GM12878 (cell line): Measurements from ENCODE around the gene ALG3. TPM values are rescaled to one million over a fixed set of nuclear protein-coding genes. Genes with fewer than 3 reads are reported as not detected.

Experiments
- ATAC-seq: fragments of 200-7000 bp; cut with Tn5 transposase; 3 replicates; pipeline ENCODE4 v1.9.1; 2020; ENCODE audit warnings: mild to moderate bottlenecking, moderate library complexity
- BruUV-seq: library from RNA; stranded (reverse); fragments of 400-500 nt; replicated peaks from 2 replicates; lab custom pipeline; 2021; lab: Mats Ljungman, UMichigan
- CTCF ChIA-PET: fragments of 300-600 bp; sonication (Branson Sonifier 250); formaldehyde crosslinking; extraction: SDS; loops from one replicate; lab custom pipeline; 2021; ENCODE audit warnings: inconsistent platforms; lab: Yijun Ruan, JAX
- POLR2A ChIA-PET: fragments of 350-600 bp; formaldehyde crosslinking; extraction: SDS; loops from one replicate; lab custom pipeline; 2021; ENCODE audit warnings: inconsistent platforms; lab: Charles Lee
- RAD21 ChIA-PET: fragments of 300-600 bp; sonication (Branson Sonifier 250); formaldehyde crosslinking; loops from one replicate; lab custom pipeline; 2023; ENCODE audit warnings: antibody characterized with exemption; ENCODE audit not compliant: unreplicated experiment; lab: Charles Lee
- SMC1A ChIA-PET: fragments of 300-600 bp; sonication (Branson Sonifier 250); formaldehyde crosslinking; loops from one replicate; lab custom pipeline; 2023; ENCODE audit not compliant: unreplicated experiment, uncharacterized antibody; lab: Charles Lee
- DNase-seq: peaks from one replicate; pipeline ENCODE4 v3.0.0-alpha.2; 2011; ENCODE audit warnings: low read depth, low spot score
- FAIRE-seq: peaks from 3 replicates; lab custom pipeline; 2011; peaks lifted over from hg19 to GRCh38; lab: Jason Lieb, UNC
- H2AFZ ChIP-seq: 2 replicates; pipeline ENCODE4 v1.6.0; 2011; ENCODE audit warnings: low read depth, low read length, control low read depth; ENCODE audit not compliant: control insufficient read depth
- H3K27ac ChIP-seq: 2 replicates; pipeline ENCODE4 v1.5.1; 2011; ENCODE audit warnings: control low read depth; ENCODE audit not compliant: control insufficient read depth, insufficient read depth
- H3K27me3 ChIP-seq, 2 experiments: replicated peaks in 1 of 2; 2 replicates each; pipeline versions ENCODE4 v1.6.0 to v1.6.1; 2011; ENCODE audit warnings: low read length in 1 of 2; ENCODE audit not compliant: control insufficient read depth in 2 of 2, insufficient read depth in 2 of 2
- H3K36me3 ChIP-seq, 2 experiments: 2 replicates each; pipeline ENCODE4 v1.5.1; 2011; ENCODE audit warnings: low read length in 1 of 2; ENCODE audit not compliant: control insufficient read depth in 2 of 2, insufficient read depth in 2 of 2
- H3K4me1 ChIP-seq: 2 replicates; pipeline ENCODE4 v1.6.1; 2011; ENCODE audit warnings: mild to moderate bottlenecking, low read length, moderate library complexity, mixed read lengths; ENCODE audit not compliant: control insufficient read depth, insufficient read depth
- H3K4me2 ChIP-seq: 2 replicates; pipeline ENCODE4 v1.6.0; 2011; ENCODE audit warnings: control low read depth; ENCODE audit not compliant: control insufficient read depth, insufficient read depth
- H3K4me3 ChIP-seq: fragments of 200-600 bp; sonication (generic); 2 replicates; pipeline ENCODE4 v1.5.1; 2016
- H3K79me2 ChIP-seq: 2 replicates; pipeline ENCODE4 v1.6.0; 2011; ENCODE audit warnings: low read length; ENCODE audit not compliant: control insufficient read depth, insufficient read depth
- H3K9ac ChIP-seq: 2 replicates; pipeline ENCODE4 v1.8.0; 2011; ENCODE audit warnings: low read length, control low read depth, mixed read lengths; ENCODE audit not compliant: control insufficient read depth, insufficient read depth
- H3K9me3 ChIP-seq: replicated peaks from 3 replicates; pipeline ENCODE4 v1.5.1; 2011; ENCODE audit warnings: mild to moderate bottlenecking, low read length; ENCODE audit not compliant: control insufficient read depth, insufficient read depth
- H4K20me1 ChIP-seq: 2 replicates; pipeline ENCODE4 v1.6.0; 2011; ENCODE audit not compliant: control insufficient read depth, insufficient read depth
- FOS ChIP-seq: IDR thresholded peaks from 3 replicates; pipeline ENCODE4 v1.6.1; 2011; ENCODE audit warnings: borderline replicate concordance; ENCODE audit not compliant: insufficient read length; ENCODE audit errors: extremely low read depth
- HDAC6 ChIP-seq: fragments of 200-600 bp; sonication (generic); IDR thresholded peaks from one replicate; pipeline ENCODE4 v1.8.0; 2017; ENCODE audit warnings: antibody characterized with exemption; ENCODE audit not compliant: unreplicated experiment
- JUNB ChIP-seq: IDR thresholded peaks from 2 replicates; pipeline ENCODE4 v1.6.1; 2016; ENCODE audit warnings: antibody characterized with exemption, mild to moderate bottlenecking
- NBN ChIP-seq: fragments of 450-650 bp; IDR thresholded peaks from 2 replicates; pipeline ENCODE4 v1.6.1; 2016
- WGBS: methylation state at CpG from one replicate; pipeline ENCODE4 v1.1.6; 2016; ENCODE audit warnings: low lambda C conversion rate; ENCODE audit not compliant: insufficient replicate concordance, insufficient coverage; ENCODE audit errors: missing lambda C conversion rate; 5-methylcytosine and 5-hydroxymethylcytosine counted together
- in situ Hi-C: fragments of 300-500 bp; cut with MboI; formaldehyde crosslinking; loops from 9 replicates; pipeline ENCODE4 v1.14.3; 2018; ENCODE audit warnings: mixed read lengths
- intact Hi-C: fragments of 100-400 bp; cut with micrococcal nuclease; formaldehyde crosslinking; loops from one replicate; pipeline ENCODE4 v1.14.2; 2022; ENCODE audit not compliant: unreplicated experiment
- polyA plus RNA-seq, 11 experiments: library from polyadenylated mRNA; depleted of rRNA in 4 of 11; unstranded in 6 of 11; stranded (reverse) in 5 of 11; fragments of >200 nt; fragmentation: Nextera tagmentation in 4 of 11; fragmentation: Illumina TruSeq in 1 of 11; extraction: Ambion mirVana in 4 of 11; extraction: Trizol in 1 of 11; gene quantifications; 1 replicate in 1 of 11; 2 replicates in 10 of 11; pipeline versions ENCODE4 v1.2.1 to v1.2.3, GENCODE V29; 2011 to 2016; ENCODE audit warnings: inconsistent platforms in 2 of 11, missing spikeins in 2 of 11, low read depth in 1 of 11
- total RNA-seq, 4 experiments: library from RNA; depleted of rRNA in 3 of 4; stranded (reverse); fragments of >200 nt in 3 of 4; fragmentation: Illumina TruSeq in 1 of 4; extraction: Trizol in 1 of 4; gene quantifications; 2 replicates each; pipeline versions ENCODE4 v1.2.1 to v1.2.3, GENCODE V29; 2013 to 2021

Gene ALG3
- total and polyA plus RNA-seq, 10 of the 15 experiments (the other 5 are each of a cell fraction or from before 2014, with no cell fraction given) = 13.6 to 84.7 (median 39.4) TPM

GRCh38 chr3:184262764-184263179, 14.0 kb upstream of the ALG3 start:
- H3K4me2 ChIP-seq = peak overlapping the region; percentile 90; the same call in 1 of the 2 replicates
- 0 out of 2 replicates have a peak, but pooled peaks cover 4% of the 10 kb centered on the region for H3K4me1 ChIP-seq
- POLR2A ChIA-PET = no interaction called here
- in situ Hi-C loops (no loop called here), intact Hi-C loops (no loop called here)
- peaks cover 2 to 11% of the 10 kb centered on the region in 2 experiments for H3K27me3 ChIP-seq
- no peak overlapping the region for H2AFZ ChIP-seq
- no peaks in the 10 kb centered on the region for H3K36me3 ChIP-seq
- 28% methylated on average over 15 of the region's 15 CpGs for WGBS
- no peaks in the 10 kb centered on the region for H3K79me2 ChIP-seq
- H3K27ac ChIP-seq = no peak overlapping the region
- no TSS peak for BruUV-seq
- DNase-seq = no peak
- no peak overlapping the region for H3K4me3 ChIP-seq
- CTCF ChIA-PET = interaction anchor here (0.6 to 1.1 kb wide), 3 partner anchors 9 to 113 kb away, joined by 3 to 5 read pairs (median 4); partner anchors contain the start of gene EEF1AKMT4
- TF ChIP-seq FOS = no peak
- ATAC-seq = no peak
- no peak overlapping the region for H3K9ac ChIP-seq
- SMC1A ChIA-PET = no interaction called here
- H3K9me3 ChIP-seq = no peaks in the 10 kb centered on the region
- RAD21 ChIA-PET = no interaction called here
- no peaks in the 10 kb centered on the region for H4K20me1 ChIP-seq
- FAIRE-seq = no peak

DNA sequence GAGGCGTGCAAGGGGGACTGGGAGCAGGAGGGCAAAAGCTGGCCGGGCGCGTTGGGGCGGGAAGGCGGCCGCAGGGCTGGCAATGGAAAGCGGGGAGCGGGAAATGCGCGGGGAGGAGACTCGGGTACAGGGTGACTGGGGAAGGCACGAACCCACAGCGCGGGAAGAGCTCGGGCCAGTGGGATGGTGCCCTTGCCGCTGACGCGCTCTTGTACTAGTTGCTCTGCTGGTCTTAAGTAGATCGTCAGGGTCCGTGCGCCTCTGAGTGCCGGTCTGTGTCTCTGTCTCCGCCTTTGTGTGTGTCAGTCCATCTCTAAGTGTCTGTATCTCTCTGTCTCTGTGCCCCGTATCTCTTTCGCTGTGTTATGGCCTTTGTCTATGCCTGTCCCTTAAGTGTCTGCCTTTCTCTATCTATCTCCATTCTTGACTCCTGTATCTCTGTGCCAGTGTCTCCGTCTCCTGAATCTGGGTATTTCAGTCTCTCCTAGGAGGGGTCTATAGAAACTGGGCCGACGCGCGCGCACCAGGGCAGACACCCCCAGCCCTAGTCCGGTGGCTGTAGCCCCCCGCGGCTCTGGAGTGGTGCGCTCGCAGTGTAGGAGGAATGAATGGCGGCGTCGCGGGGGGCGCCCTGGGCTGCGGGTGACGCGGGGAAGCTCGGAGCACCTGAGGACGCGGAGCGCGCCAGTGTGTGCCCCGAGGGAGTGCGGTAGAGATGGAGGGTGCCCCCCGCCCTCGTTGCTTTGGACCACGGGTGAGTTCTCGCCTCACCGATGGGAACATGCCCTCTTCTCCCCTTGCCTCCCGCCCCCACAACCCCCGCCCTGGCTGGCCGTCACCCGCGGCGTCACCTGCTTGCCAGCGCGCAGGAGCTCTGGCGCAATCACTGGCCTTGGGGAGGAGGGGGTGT, 13.3 kb upstream of the ALG3 start:
- no peaks in the 10 kb centered on the region for H3K9me3 ChIP-seq
- SMC1A ChIA-PET = no interaction called here
- FAIRE-seq (no peak), ATAC-seq (peak; percentile 58), DNase-seq (no peak)
- peak overlapping the region; percentile 67; the same call in 1 of the 2 replicates for H3K4me3 ChIP-seq
- H3K4me2 ChIP-seq = peak overlapping the region; percentile 90
- peaks cover 2 to 11% of the 10 kb centered on the region in 2 experiments for H3K27me3 ChIP-seq
- no peaks in the 10 kb centered on the region for H4K20me1 ChIP-seq
- peak; percentile 58 for TF ChIP-seq HDAC6
- TF ChIP-seq NBN = no peak
- TF ChIP-seq JUNB = no peak
- WGBS = 4% methylated on average over 50 of the region's 66 CpGs
- peak overlapping the region; percentile 41 for H2AFZ ChIP-seq
- 0 out of 2 replicates have a peak, but pooled peaks cover 4% of the 10 kb centered on the region for H3K4me1 ChIP-seq
- no peaks in the 10 kb centered on the region for H3K36me3 ChIP-seq
- POLR2A ChIA-PET = interaction anchor here (0.5 kb wide), 1 partner anchor 88 kb away, joined by 5 read pairs; no protein-coding TSS in a partner anchor
- intact Hi-C loops = no loop called here
- H3K27ac ChIP-seq = no peak overlapping the region
- RAD21 ChIA-PET = no interaction called here
- no peak overlapping the region for H3K9ac ChIP-seq
- in situ Hi-C loops = no loop called here
- CTCF ChIA-PET = interaction anchor here (0.6 to 0.8 kb wide), 2 partner anchors 12 to 112 kb away, joined by 3 to 5 read pairs; partner anchors contain the start of gene EEF1AKMT4
- H3K79me2 ChIP-seq = no peaks in the 10 kb centered on the region
- no TSS peak for BruUV-seq
